Camera-type eye (tissue), 1 donor: ENCODE results near the gene HAPSTR1. TPM values are rescaled to one million over a fixed set of nuclear protein-coding genes. Genes with fewer than 3 reads are reported as not detected.

Experiments
- total RNA-seq: library from RNA; depleted of rRNA; stranded (reverse); fragments of >200 nt; gene quantifications from one replicate; pipeline ENCODE4 v1.2.3, GENCODE V29; 2014

The HAPSTR1 gene, protein sequence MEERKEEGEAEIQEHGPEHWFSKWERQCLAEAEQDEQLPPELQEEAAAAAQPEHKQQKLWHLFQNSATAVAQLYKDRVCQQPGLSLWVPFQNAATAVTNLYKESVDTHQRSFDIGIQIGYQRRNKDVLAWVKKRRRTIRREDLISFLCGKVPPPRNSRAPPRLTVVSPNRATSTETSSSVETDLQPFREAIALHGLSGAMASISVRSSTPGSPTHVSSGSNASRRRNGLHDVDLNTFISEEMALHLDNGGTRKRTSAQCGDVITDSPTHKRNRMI
- total RNA-seq, result 111 TPM

DNA sequence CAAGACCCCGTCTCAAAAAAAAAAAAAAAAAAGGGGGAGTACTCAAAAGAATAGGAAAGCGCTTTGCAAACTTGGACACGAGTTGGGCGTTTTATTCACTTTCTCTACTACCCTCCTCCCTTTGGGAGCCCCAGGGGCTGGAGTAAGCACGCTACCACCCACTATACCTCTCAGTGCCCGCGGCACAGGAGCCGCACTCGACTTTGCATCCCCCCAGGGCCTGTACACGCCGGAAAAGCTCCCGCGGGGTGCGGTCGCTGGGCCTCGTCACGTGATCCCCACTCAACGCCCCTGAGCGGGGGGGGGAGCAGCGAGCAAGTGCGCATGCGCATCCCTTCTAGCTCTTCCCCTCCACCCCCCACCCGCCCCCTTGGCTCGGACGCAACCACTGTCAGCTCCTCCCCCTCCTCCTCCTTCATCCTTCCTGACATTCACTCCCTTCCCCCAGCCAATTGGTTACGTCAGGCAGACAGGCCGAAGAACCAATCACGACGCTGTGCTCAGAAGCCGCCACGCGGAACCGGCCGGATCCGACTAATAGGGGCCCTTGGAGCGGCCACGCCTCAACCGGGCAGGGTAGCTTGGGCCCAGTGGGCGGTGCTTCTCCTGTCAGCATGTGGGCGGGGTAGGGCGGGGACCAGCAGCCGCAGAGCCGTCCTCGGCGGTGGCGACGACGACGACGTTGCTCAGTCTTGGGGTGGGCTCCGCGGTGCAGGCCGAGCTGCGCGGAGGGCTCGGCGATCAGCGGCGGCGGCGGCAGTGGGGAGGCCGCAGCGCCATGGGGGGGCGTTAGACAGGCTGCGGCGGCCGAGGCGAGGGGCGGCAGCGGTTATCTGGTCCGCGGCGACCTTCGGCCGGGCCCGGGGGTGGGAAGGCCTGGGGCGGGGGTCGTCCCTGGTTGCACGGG is at the start of gene HAPSTR1:
TSS of gene HAPSTR1 (plus strand) at position 685 of the 907 bp plus-strand sequence. CDS start 401 bp downstream, outside the sequence.

Other genes starting within 250 kb of the HAPSTR1 start
- 118 TPM for gene CARHSP1, start 222.6 kb upstream of the HAPSTR1 start, total RNA-seq
- not detected for gene LITAFD, start 209.3 kb upstream of the HAPSTR1 start, total RNA-seq
- 130 TPM for gene USP7, start 127.7 kb upstream of the HAPSTR1 start, total RNA-seq